Fibroblast of skin of left biceps (primary cell): ENCODE results near the gene OBP2A.

ENCODE experiments used
- DNase-seq, 2 experiments: peaks; one replicate each; pipeline ENCODE4 v3.0.0-alpha.2; 2013; ENCODE audit warnings: low read depth in 2 of 2

OBP2A gene

DNA sequence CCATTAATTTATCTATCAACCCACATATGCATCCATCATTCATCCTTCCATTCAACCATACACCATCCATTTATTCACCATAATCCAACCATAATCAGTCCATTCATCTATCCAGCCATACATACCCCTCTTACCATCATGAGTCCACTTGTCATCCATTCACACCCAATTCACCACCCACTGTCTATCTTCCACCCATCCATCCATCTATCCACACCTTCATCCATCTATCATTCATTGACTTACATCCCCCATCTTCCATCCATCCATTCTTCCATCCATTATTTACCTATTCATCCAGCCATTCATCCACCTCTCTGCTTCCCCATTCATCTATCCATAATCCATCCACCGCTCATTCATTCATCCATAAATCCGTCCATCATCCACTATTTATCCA lies 33.4 kb downstream of the OBP2A start:
- no peak for DNase-seq

DNA sequence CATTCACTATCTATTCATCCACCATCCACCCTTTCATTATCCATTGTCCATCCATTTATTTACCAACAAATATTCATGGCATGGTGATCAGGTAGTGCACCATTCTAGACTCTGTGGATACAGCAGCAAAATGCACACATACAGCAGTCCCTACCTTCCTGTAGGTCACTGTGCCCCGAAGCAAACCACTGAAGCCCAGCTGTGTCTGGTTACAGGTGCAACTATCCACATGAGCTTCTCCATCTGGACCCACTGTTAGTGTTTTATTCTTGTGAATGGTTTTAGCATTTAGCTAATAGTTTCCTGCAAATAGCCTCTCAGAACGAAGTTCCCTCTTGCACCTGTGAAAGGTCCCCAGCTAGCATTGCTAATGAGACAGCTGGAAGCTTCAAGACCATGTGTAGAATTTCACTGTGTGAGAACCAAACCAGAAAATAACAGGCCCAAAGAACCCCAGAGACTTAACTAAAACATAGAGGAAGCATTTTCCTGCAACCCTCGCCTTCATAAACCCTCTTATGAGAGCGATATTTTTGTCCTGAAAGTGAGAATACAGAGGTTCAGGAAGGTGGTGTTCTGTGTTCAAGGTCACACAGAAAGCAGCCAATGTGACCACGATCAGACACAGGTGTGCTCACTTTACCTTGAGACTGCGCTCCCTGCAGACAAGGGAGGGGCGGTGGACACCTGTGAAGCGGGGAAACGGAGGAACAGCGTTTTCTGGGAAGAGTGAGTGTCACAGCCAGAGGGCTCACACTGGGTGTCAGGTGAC lies 34.1 kb downstream of the OBP2A start:
- DNase-seq: no peak

DNA sequence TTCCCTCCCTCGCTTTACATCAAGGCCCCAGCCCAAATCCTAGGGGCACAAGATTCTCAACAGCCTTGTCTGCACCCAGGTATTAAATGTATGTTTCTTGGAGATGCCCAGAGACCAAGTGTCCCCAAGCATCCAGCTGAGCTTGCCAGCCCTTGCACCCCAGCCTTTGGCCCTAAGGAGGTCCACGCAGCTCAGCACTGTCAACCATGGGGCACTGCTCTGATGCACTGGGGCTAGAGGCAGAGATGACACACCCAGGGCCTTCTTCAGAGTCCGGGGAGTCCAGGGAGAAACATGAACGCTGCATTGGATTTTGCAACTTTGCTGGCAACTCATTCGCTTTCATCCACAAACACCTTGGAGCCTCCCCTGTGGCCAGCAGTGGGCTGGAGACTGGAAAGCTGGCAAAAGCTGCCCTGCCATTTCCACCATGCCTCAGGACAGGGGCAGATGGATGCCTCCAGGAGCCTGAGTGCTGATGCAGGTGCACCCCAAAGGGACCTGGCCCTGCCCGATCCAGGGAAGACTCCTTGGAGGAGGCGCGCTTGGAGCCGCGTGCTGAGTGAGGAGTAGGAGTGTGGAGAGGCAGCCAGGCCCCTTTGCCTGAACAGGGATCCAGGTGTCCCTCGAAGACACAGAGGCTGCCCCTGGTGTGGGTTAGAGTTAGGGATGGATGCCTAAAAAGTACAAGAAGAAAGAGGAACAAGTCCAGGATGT lies 34.9 kb downstream of the OBP2A start:
- no peak for DNase-seq

DNA sequence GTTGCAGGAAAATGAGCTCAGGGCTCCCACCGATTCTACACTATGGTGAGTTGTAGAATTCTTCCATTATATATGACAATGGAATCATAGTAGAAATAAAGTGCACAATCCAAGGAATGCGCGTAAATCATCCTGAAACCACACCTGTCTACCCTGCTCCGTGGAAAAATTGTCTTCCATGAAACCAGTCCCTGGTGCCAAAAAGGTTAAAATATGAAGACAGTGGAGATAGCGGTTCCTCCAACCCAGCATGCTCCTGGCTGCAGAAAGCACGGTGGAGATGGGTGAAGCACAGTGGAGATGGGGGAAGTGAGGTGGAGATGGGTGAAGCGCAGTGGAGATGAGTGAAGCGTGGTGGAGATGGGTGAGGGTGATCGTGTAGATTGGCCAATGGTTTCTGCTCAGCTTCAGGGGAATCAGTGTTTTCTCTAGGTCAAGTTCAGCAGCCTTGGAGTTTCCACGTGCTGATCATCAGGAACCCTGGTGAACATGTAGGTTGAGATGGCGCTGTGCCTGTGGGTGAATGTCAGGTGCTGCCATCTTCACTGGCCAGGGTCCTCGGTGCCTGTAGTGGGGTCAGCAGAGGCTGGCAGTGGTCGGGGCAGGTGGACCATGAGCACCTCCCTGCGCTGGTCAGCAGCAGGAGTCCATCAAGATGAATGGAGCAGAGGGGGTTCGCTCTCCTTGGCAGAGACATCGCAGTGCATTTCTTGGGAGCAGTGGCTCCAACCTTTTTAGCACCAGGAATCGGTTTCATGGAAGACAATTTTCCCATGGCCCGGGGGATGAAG lies 35.9 kb downstream of the OBP2A start:
- DNase-seq: no peak

DNA sequence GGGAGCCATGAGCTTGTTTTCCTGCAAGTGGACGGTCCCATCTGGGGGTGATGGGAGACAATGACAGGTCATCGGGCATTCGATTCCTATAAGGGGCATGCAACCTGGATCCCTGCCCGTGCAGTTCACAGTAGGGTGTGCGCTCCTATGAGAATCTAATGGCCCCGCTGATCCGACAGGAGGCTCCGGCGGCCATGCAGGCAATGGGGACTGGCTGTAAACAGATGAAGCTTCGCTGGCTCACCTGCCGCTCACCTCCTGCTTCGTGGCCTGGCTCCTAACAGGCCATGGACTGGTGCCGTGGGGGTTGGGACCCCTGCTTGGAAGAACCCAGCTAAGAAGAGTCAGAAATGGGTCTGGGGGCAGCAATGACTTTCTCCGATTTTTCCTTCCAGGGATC lies 36.6 kb downstream of the OBP2A start:
- DNase-seq: no peak

DNA sequence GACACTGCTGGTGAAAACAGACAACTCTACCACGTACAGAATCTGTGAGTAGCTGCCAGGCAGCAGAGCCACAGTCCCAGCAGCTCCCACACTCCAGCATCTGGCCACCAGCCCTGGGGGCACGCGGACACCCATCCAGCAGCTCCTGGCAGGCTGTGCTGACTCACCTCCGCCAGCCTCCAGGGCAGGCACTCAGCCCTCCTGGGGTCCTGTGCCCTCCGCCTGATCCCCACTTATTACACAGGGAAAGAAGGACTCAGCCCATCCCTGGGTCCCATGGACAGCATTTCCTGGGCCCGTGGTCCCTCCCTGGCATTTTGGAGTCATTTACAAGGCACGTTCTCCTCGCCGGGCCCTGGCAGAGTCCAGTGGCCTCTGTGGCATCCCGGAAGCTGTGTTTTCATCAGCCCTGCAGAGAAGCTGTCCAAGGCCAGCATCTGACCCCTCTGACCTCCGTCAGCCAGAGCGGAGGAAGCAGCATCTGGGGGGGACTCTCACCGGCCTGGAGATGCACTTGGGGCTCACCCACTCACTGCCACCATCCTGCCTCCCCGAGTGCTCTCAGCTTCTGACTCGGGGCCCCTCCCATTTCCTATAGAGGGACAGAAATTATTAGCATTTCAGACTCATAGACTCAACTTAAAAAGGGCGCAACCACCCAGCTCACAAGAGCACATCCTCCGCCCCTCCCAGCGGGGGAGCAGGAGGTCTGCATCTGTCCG lies 37.2 kb downstream of the OBP2A start:
- no peak for DNase-seq

DNA sequence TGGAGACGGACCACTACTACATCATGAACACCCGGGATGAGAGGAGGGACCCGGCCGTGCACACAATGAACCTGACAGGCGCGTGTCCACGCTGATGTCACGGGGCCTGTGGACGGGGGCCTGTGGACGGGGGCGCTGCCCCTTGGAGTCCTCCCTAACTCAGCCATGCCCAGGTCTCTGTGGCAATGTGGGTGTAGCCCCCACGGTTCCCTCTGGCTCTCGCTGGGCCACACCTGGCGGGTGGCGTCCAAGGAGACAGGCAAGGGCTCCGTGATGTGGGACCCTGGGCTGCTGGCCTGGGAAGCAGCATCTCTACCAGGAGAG lies 37.7 kb downstream of the OBP2A start:
- DNase-seq: no peak

DNA sequence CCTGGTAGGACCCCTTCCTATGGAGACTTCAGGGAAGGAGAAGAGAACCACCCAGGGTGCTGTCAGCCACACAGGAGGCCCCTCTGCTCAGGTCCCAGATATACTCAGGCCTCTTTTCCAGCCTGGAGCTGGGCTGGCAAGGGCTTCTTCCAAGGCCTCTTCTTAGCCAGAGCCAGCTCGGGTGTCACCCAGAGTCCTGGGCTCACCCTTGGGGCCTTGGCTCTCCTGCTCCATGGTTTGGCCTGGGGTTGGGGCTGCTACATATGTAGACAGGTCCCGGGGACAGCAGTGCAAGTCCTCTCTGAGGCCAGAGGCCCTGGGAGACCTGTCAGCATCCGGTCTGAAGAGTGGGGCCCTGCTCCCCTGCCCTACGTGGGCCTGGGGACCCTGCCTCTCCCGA lies 38.4 kb downstream of the OBP2A start:
- DNase-seq: no peak

DNA sequence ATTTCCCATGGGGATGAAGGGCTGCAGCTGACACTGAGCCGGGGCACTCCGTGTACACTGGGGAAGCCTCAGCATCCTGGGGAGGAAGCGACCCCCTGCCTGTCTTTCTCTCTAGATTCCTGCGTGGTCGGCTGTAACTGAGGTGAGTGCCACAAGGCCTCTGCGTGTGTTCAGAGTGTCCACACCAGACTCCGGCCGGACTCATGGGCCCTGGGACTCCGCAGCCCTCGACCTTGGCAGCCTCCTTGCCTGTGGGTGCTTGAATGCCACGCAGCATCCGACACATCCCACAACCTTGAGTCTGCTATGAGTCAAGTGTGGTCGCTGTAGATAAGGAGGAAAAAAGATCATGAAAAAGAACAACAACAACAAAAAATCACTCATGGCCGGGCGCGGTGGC lies 39.0 kb downstream of the OBP2A start:
- no peak for DNase-seq

DNA sequence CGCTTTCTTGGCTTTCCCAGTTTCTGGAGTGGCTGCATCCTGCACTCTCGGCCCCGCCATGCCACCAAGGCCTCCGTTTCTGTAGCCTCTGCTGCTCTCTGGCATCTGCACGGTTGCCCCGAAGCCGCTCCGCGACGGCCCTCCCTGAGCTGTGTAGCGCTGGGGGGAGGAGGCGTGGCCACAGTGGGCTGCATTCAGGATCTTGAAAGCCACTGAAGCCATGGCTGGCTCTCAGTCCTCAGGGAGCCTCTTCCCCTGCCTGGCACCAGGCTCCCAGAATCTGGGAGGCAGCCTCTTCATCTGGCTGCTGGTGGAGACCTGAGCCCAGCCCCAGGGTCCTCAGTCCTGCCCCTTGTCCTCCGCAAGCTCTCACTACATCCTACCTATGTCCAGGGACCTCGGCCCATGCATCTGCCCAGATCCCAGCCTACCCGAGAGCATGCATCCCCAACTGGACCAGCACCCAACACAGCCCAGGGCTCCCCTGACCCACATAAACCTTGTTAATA lies 40.7 kb downstream of the OBP2A start:
- DNase-seq: no peak

DNA sequence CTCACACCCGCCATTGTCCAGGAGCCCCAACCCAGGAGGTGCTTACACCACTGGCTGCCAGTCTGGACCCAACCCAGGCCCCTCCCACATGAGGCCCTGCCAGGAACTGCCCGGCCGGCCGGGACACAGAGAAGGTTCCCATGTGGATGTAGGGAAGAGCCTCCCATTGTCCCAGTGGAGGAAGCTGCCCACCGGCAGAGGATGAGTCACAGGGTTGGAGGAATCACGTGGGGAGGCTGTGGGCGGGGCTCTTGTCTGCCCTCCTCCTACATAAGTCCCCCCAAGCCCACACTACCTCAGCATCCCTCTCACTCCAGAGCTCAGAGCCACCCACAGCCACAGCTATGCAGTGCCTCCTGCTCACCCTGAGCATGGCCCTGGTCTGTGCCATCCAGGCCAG lies 41.7 kb downstream of the OBP2A start:
- DNase-seq: no peak

DNA sequence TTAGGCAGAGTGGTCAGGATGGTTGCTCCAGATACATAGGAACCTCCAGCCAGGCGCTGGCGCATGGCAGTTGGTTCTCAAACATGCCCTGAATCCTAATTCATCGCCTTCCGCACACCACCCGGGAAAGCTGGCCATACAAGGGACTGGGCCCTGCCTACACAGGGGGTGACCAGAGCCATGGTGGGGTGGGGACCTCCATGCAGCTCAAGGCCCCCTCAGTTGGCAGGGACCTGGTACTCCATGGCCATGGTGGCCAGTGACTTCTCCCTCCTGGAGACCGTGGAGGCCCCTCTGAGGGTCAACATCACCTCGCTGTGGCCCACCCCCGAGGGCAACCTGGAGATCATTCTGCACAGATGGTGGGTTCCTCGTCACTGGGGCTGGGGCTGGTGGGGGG lies 42.4 kb downstream of the OBP2A start:
- no peak for DNase-seq

DNA sequence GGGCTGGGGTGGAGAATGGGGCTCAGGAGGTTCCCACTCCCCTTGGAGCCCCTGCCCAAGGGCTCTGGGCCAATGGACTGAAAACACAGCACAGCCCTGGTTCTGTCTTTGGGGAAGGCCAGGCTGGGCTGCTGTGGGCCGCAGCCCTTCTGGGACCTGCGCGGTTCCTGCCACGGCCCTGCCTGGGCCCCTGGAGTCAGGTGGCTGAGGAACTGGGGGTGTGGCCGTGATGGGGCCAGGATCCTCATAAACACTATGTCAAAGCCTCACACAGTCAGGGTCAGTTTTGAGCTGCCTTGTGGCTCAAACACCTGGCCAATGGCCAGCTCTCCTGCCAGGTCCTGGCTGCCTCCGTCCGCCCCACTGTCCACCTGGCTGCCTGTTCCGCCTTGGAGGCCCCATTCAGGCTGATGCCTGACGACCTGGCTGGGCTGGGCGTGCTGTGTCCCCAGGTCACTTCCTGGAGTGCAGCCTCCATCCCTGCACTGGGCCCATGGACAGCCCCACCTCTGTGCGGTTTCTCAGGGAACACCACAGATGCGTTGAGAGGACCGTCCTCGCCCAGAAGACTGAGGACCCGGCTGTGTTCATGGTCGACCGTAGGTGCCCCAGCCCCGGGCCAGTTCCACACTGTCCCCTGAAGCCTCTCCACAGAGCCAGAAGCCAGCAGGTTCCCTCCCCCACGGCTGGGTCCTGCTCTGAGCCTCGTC lies 43.1 kb downstream of the OBP2A start:
- DNase-seq: no peak

DNA sequence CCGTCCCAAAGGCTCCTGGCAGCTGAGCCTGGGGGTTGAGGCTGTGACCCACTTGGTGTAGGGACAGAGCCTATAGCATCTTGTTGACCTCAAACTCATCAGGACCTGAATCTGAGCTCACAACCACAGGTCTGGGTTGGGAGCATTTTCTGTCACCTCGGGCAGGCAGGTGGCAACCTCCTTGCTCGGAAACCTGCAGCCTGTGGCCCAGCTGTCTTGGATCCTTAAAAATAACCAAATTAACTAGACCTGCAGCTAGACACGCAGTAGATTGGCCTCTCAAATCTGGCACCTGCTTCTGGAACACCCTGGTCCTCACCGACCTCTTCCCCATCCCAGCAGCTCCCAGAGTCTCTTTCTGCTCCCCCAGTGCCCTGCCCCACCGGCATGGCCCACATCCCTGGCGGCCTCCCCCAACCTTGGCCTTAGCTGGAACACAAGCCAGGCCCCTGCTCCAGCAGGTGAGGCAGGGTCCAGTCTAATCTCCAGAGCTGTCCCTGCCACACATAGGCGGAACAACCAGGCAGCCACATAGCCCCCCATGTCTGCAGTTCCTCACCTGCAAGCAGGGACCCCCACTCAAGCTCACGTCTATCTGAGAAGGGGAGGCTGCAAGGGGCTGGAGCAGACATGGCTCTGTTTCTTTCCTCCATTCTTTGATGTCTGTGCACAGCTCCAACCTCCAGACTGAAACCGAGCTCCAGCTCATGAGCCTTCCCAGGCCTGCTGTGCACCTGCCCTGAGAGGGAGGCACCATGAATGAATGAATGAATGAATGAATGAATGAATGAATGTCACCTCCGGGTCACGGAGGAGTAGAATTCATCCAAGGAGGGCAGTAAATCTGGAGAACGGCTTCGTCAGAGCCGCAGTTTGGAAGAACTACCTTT lies 43.9 kb downstream of the OBP2A start:
- no peak for DNase-seq

DNA sequence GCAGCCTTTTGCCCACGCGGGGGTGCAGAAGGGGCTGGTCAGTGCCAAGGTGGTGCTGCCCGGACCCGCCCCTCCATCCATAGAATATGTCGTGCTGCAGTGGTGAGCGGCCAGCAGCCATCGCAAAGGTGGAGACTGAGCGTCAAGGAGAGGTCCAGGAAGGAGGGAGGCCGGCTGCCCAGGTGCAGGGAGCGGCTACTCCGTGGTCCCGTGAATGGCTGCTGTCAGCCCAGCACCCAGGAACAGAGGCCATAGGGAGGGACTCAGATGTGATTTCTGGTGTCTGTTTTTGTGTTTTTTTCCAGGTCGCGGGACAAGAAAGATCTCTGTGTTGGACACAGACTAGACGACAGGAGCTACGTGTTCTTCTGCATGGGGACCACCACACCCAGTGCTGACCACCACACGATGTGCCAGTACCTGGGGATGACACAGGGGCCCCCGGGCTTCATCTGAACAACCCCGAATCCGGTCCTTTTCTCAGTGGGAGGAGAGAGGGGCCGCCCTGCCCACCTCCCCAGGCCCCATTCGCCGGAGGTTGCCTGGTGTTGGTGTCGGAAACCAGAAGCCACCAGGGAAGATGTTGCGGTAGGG lies 44.7 kb downstream of the OBP2A start:
- no peak for DNase-seq

DNA sequence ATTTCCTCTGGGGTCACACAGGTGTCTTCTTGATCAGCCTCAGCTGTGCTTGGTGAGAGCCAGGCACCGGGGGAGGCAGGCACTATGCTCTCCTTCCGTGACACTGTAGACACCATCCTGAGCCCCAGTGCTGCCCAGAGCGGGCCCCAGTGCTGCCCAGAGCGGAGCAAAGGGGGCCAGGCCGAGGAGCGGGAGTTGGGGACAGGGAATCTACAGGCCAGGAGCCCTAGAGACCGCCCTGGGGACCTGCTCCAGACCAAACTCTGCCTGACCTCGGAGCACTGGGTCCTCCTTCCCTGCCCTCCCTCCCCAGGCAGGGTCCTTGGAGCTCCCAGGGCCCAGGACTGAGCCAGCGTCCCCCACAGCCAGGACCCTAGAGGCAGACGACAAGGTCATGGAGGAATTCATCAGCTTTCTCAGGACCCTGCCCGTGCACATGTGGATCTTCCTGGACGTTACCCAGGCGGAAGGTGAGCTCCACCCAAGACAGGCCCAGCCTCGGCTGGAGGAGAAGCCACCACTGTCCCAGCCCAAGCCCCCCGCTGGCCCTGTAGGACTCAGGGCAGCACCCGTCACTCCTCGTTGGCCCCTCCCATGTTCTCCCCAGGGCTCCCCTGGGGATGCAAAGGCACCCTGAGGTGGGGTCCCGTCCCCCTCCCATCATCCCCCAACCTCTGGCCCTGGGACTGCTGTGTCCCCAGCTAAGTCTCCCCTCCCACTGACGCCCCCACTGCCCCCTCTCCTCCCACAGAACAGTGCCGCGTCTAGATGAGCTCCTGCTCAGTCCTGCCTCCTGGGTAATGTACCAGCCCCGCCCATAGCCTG lies 45.8 kb downstream of the OBP2A start:
- no peak for DNase-seq

DNA sequence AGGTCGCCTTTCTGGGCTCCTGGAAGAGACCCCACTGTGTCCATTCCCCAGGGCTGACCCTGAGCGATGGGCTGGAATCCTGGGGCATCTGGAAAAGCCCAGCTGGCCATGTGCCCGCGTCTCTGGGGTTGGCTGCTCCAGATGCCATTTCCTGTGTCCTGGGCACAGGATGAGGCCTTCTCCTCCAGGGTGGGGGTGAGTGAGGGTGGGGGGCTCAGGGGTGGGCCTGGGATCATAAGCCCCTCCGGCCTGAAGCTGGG lies 46.3 kb downstream of the OBP2A start:
- DNase-seq: no peak

DNA sequence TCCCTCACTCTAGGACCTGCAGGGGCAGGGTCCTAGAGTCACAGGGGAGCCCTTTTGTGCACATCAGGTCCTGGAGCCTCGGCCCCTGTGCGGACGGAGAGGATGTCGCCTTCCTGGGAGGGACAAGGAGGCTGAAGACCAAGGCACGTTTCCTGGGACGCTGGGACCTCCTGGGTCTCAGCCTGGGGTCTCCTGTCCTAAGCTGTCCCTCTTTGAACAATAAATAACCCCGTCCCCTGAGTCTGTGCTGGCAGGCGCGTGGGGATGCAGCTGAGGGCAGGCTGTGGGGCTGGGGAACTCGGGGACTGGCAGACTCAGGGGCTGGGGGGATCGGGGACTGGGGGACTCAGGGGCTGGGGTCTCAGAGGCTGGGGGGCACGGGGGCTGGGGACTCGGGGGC lies 46.7 kb downstream of the OBP2A start:
- DNase-seq: no peak

DNA sequence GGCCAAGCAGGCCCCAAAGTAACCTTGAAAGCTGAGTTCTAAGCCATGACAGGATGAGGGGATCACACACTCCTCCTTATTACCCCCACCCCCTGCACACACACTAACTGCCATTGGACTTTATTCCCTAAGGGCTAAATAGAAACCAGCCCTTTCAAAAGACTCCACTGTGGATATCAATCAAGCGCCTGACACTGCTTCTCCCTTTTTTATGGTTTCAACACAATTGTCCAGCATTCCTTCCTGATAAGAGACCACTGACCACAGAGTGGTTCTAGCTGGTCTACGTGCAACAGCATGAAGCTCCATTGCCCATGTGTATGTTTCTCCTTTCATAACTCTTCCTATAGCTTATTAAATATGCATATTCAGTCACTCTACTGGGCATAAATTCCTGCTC lies 50.3 kb downstream of the OBP2A start:
- DNase-seq: no peak
